ENCODE data around the gene PARD6G. TPM values are rescaled to one million over a fixed set of nuclear protein-coding genes. Genes with fewer than 3 reads are reported as not detected.

The PARD6G gene
- 2.8 to 3.5 TPM (median 3.2 TPM) in 5 replicates for total RNA-seq (2022; extraction: Qiagen RNA extraction)

GRCh38 chr18:80247393-80247841 lies at the start of gene PARD6G:
Gene PARD6G, minus strand, starts transcription at chr18:80247514. Its CDS starts 166 bp downstream, at chr18:80247348.

GRCh38 chr18:80108739-80109675 lies 138.3 kb downstream of the PARD6G start, which contains the start of gene ADNP2:
Gene ADNP2, plus strand, starts transcription at chr18:80109262. Its CDS starts 8,281 bp downstream, at chr18:80117543.

Other genes with a start within 250 kb of the PARD6G start
- 27.2 to 31.3 TPM (median 29.6 TPM) in 5 replicates for gene RBFA, start 213.1 kb downstream of the PARD6G start, total RNA-seq (2022; extraction: Qiagen RNA extraction)
- gene ADNP2, start 138.3 kb downstream of the PARD6G start, total RNA-seq (2022; extraction: Qiagen RNA extraction): 10.8 to 11.6 TPM (median 11.1 TPM) in 5 replicates